Stimulated activated naive CD8-positive, alpha-beta T cell treated with anti-CD3 and anti-CD28 coated beads, Interleukin-15, Interleukin-2, amounts not matched to agents 100 ng/mL and 50 ng/mL, for 24 hours (primary cell): ENCODE measurements around the gene GLG1.

Source experiments
- H3K27ac Mint-ChIP-seq: one replicate; pipeline ENCODE4 v1.8.0; 2021; ENCODE audit warnings: mild to moderate bottlenecking, mixed read lengths
- H3K27me3 Mint-ChIP-seq: one replicate; pipeline ENCODE4 v1.8.0; 2021; ENCODE audit warnings: mixed read lengths
- H3K36me3 Mint-ChIP-seq: one replicate; pipeline ENCODE4 v1.8.0; 2021; ENCODE audit warnings: low read depth, mixed read lengths
- H3K4me1 Mint-ChIP-seq: one replicate; pipeline ENCODE4 v1.8.0; 2021; ENCODE audit warnings: low read depth, mixed read lengths
- H3K4me3 Mint-ChIP-seq: one replicate; pipeline ENCODE4 v1.8.0; 2021; ENCODE audit warnings: mild to moderate bottlenecking, mixed read lengths
- H3K9me3 Mint-ChIP-seq: one replicate; pipeline ENCODE4 v1.8.0; 2021; ENCODE audit warnings: mixed read lengths

The GLG1 gene

GRCh38 chr16:74596586-74596985 is 10.3 kb downstream of the GLG1 start:
- Mint-ChIP-seq H3K9me3 (no peaks in the 10 kb centered on the region), H3K27ac (peak overlapping the region; percentile 43), H3K36me3 (peaks cover 23% of the 10 kb centered on the region), H3K4me3 (no peak overlapping the region), H3K4me1 (peaks cover 56% of the 10 kb centered on the region), H3K27me3 (no peaks in the 10 kb centered on the region)

- H3K4me3 Mint-ChIP-seq, result no peak overlapping the region
- no peaks in the 10 kb centered on the region for H3K9me3 Mint-ChIP-seq
- peaks cover 51% of the 10 kb centered on the region for H3K4me1 Mint-ChIP-seq
- no peaks in the 10 kb centered on the region for H3K27me3 Mint-ChIP-seq
- H3K27ac Mint-ChIP-seq, result peak overlapping the region; percentile 45
- H3K36me3 Mint-ChIP-seq, result peaks cover 14% of the 10 kb centered on the region
Measured at GRCh38 chr16:74592847-74593246, 14.1 kb downstream of the GLG1 start.

GRCh38 chr16:74591876-74592650 is 14.9 kb downstream of the GLG1 start:
- peaks cover 58% of the 10 kb centered on the region for H3K4me1 Mint-ChIP-seq
- no peak overlapping the region for H3K4me3 Mint-ChIP-seq
- H3K9me3 Mint-ChIP-seq, result no peaks in the 10 kb centered on the region
- H3K27me3 Mint-ChIP-seq, result no peaks in the 10 kb centered on the region
- H3K27ac Mint-ChIP-seq, result no peak overlapping the region
- peaks cover 17% of the 10 kb centered on the region for H3K36me3 Mint-ChIP-seq

GRCh38 chr16:74586948-74587347 is 20.0 kb downstream of the GLG1 start:
- Mint-ChIP-seq H3K9me3 (no peaks in the 10 kb centered on the region), H3K27me3 (no peaks in the 10 kb centered on the region), H3K4me3 (no peak overlapping the region), H3K4me1 (peaks cover 70% of the 10 kb centered on the region), H3K36me3 (peaks cover 14% of the 10 kb centered on the region), H3K27ac (peak overlapping the region; percentile 17)

GRCh38 chr16:74585846-74586443 is 21.0 kb downstream of the GLG1 start:
- H3K27ac Mint-ChIP-seq, result no peak overlapping the region
- no peaks in the 10 kb centered on the region for H3K9me3 Mint-ChIP-seq
- peaks cover 78% of the 10 kb centered on the region for H3K4me1 Mint-ChIP-seq
- H3K4me3 Mint-ChIP-seq, result no peak overlapping the region
- H3K36me3 Mint-ChIP-seq, result peaks cover 17% of the 10 kb centered on the region
- no peaks in the 10 kb centered on the region for H3K27me3 Mint-ChIP-seq

- no peak overlapping the region for H3K4me3 Mint-ChIP-seq
- H3K27me3 Mint-ChIP-seq, result no peaks in the 10 kb centered on the region
- H3K27ac Mint-ChIP-seq, result peak overlapping the region; percentile 13
- no peaks in the 10 kb centered on the region for H3K9me3 Mint-ChIP-seq
- peaks cover 86% of the 10 kb centered on the region for H3K4me1 Mint-ChIP-seq
- peaks cover 17% of the 10 kb centered on the region for H3K36me3 Mint-ChIP-seq
Measured at GRCh38 chr16:74583926-74584666, 22.8 kb downstream of the GLG1 start.

- H3K36me3 Mint-ChIP-seq, result peaks cover 20% of the 10 kb centered on the region
- no peak overlapping the region for H3K4me3 Mint-ChIP-seq
- H3K9me3 Mint-ChIP-seq, result no peaks in the 10 kb centered on the region
- peak overlapping the region; percentile 39 for H3K27ac Mint-ChIP-seq
- H3K27me3 Mint-ChIP-seq, result no peaks in the 10 kb centered on the region
- peaks cover 86% of the 10 kb centered on the region for H3K4me1 Mint-ChIP-seq
Measured at GRCh38 chr16:74582970-74583369, 23.9 kb downstream of the GLG1 start.

GRCh38 chr16:74580833-74581232 is 26.1 kb downstream of the GLG1 start:
- Mint-ChIP-seq H3K9me3 (no peaks in the 10 kb centered on the region), H3K27me3 (no peaks in the 10 kb centered on the region), H3K4me1 (peaks cover 85% of the 10 kb centered on the region), H3K4me3 (peak overlapping the region; percentile 42), H3K36me3 (peaks cover 14% of the 10 kb centered on the region), H3K27ac (peak overlapping the region; percentile 71)

- H3K4me3 Mint-ChIP-seq, result no peak overlapping the region
- H3K4me1 Mint-ChIP-seq, result peaks cover 88% of the 10 kb centered on the region
- peaks cover 13% of the 10 kb centered on the region for H3K36me3 Mint-ChIP-seq
- H3K27ac Mint-ChIP-seq, result no peak overlapping the region
- no peaks in the 10 kb centered on the region for H3K27me3 Mint-ChIP-seq
- H3K9me3 Mint-ChIP-seq, result no peaks in the 10 kb centered on the region
Measured at GRCh38 chr16:74578838-74579237, 28.1 kb downstream of the GLG1 start.

- peak overlapping the region; percentile 54 for H3K27ac Mint-ChIP-seq
- H3K27me3 Mint-ChIP-seq, result no peaks in the 10 kb centered on the region
- H3K9me3 Mint-ChIP-seq, result no peaks in the 10 kb centered on the region
- peaks cover 86% of the 10 kb centered on the region for H3K4me1 Mint-ChIP-seq
- H3K4me3 Mint-ChIP-seq, result no peak overlapping the region
- H3K36me3 Mint-ChIP-seq, result peaks cover 13% of the 10 kb centered on the region
Measured at GRCh38 chr16:74578433-74578832, 28.5 kb downstream of the GLG1 start.

GRCh38 chr16:74577882-74578366 is 29.0 kb downstream of the GLG1 start:
- no peaks in the 10 kb centered on the region for H3K9me3 Mint-ChIP-seq
- peaks cover 85% of the 10 kb centered on the region for H3K4me1 Mint-ChIP-seq
- H3K4me3 Mint-ChIP-seq, result no peak overlapping the region
- H3K27ac Mint-ChIP-seq, result peak overlapping the region; percentile 54
- peaks cover 13% of the 10 kb centered on the region for H3K36me3 Mint-ChIP-seq
- H3K27me3 Mint-ChIP-seq, result no peaks in the 10 kb centered on the region

GRCh38 chr16:74575807-74576643 is 30.9 kb downstream of the GLG1 start:
- Mint-ChIP-seq H3K9me3 (no peaks in the 10 kb centered on the region), H3K4me3 (no peak overlapping the region), H3K27ac (no peak overlapping the region), H3K36me3 (peaks cover 11% of the 10 kb centered on the region), H3K27me3 (no peaks in the 10 kb centered on the region), H3K4me1 (peaks cover 85% of the 10 kb centered on the region)

- Mint-ChIP-seq H3K36me3 (peaks cover 7% of the 10 kb centered on the region), H3K9me3 (no peaks in the 10 kb centered on the region), H3K27ac (no peak overlapping the region), H3K4me1 (peaks cover 85% of the 10 kb centered on the region), H3K4me3 (no peak overlapping the region), H3K27me3 (no peaks in the 10 kb centered on the region)
Measured at GRCh38 chr16:74575175-74575806, 31.6 kb downstream of the GLG1 start.

- Mint-ChIP-seq H3K27ac (no peak overlapping the region), H3K4me3 (no peak overlapping the region), H3K36me3 (peaks cover 7% of the 10 kb centered on the region), H3K27me3 (no peaks in the 10 kb centered on the region), H3K9me3 (no peaks in the 10 kb centered on the region), H3K4me1 (peaks cover 87% of the 10 kb centered on the region)
Measured at GRCh38 chr16:74574146-74574545, 32.8 kb downstream of the GLG1 start.
